H1 (cell line): ENCODE results near the gene SNX30. TPM values are rescaled to one million over a fixed set of nuclear protein-coding genes. Genes with fewer than 3 reads are reported as not detected.

ENCODE experiments used
- CTCF ChIA-PET: fragments of 300-600 bp; sonication (Branson Sonifier 250); formaldehyde crosslinking; loops from one replicate; lab custom pipeline; 2021; ENCODE audit not compliant: partially characterized antibody; lab: Charles Lee
- POLR2A ChIA-PET: fragments of 300-600 bp; sonication (Branson Sonifier 250); formaldehyde crosslinking; loops from one replicate; lab custom pipeline; 2021; ENCODE audit warnings: inconsistent platforms; ENCODE audit not compliant: partially characterized antibody; lab: Charles Lee
- DNase-seq, 2 experiments: peaks; one replicate each; pipeline versions ENCODE4 v3.0.0 to v3.0.0-alpha.2; 2010 to 2022; ENCODE audit warnings: low spot score in 2 of 2, low read depth in 1 of 2, mixed read lengths in 1 of 2
- FAIRE-seq: peaks from 2 replicates; lab custom pipeline; 2011; peaks lifted over from hg19 to GRCh38; lab: Jason Lieb, UNC
- H2AFZ ChIP-seq: 2 replicates; pipeline ENCODE4 v1.8.1; 2012; ENCODE audit warnings: low read length, inconsistent platforms
- H2AK5ac ChIP-seq: 2 replicates; pipeline ENCODE4 v1.6.1; 2013; ENCODE audit warnings: low read depth, low read length
- H2BK120ac ChIP-seq: replicated peaks from 2 replicates; pipeline ENCODE3; 2013; ENCODE audit warnings: low read depth, low read length, inconsistent platforms
- H2BK12ac ChIP-seq: 2 replicates; pipeline ENCODE4 v1.6.1; 2013; ENCODE audit warnings: low read depth, low read length
- H2BK15ac ChIP-seq: 2 replicates; pipeline ENCODE4 v1.6.1; 2013; ENCODE audit warnings: low read length
- H2BK20ac ChIP-seq: 2 replicates; pipeline ENCODE4 v1.6.1; 2013; ENCODE audit warnings: low read length
- H2BK5ac ChIP-seq: 2 replicates; pipeline ENCODE4 v1.6.1; 2013; ENCODE audit warnings: low read depth, low read length
- H3K14ac ChIP-seq: 2 replicates; pipeline ENCODE4 v1.6.1; 2013; ENCODE audit warnings: inconsistent platforms; ENCODE audit not compliant: insufficient read length
- H3K18ac ChIP-seq: 2 replicates; pipeline ENCODE4 v1.6.1; 2013; ENCODE audit warnings: low read length; ENCODE audit errors: extremely low read depth
- H3K23ac ChIP-seq: 2 replicates; pipeline ENCODE4 v1.6.1; 2013; ENCODE audit warnings: inconsistent platforms; ENCODE audit not compliant: insufficient read length
- H3K23me2 ChIP-seq: 2 replicates; pipeline ENCODE4 v1.6.1; 2013; ENCODE audit warnings: low read depth, low read length
- H3K27ac ChIP-seq: 2 replicates; pipeline ENCODE4 v1.6.1; 2011; ENCODE audit warnings: low read depth, low read length, inconsistent platforms
- H3K27me3 ChIP-seq, 4 experiments: replicated peaks in 1 of 4; 1 replicate in 1 of 4; 2 replicates in 3 of 4; pipeline versions ENCODE4 v1.6.1 to v1.8.1; 2011 to 2013; ENCODE audit warnings: low read length in 3 of 4, mild to moderate bottlenecking in 3 of 4, inconsistent platforms in 2 of 4, mixed read lengths in 2 of 4, moderate library complexity in 1 of 4; ENCODE audit not compliant: control insufficient read depth in 3 of 4, insufficient read depth in 3 of 4; ENCODE audit errors: extremely low read depth in 1 of 4
- H3K36me3 ChIP-seq, 4 experiments: 2 replicates each; pipeline versions ENCODE4 v1.6.1 to v1.8.1; 2011 to 2013; ENCODE audit warnings: mild to moderate bottlenecking in 4 of 4, low read length in 3 of 4, moderate library complexity in 2 of 4, control low read depth in 1 of 4, inconsistent platforms in 1 of 4; ENCODE audit not compliant: insufficient read depth in 4 of 4, control insufficient read depth in 2 of 4
- H3K4ac ChIP-seq: replicated peaks from 2 replicates; pipeline ENCODE3; 2013; ENCODE audit warnings: low read length, low read depth, mixed read lengths, inconsistent platforms; ENCODE audit not compliant: insufficient read length
- H3K4me1 ChIP-seq, 4 experiments: replicated peaks in 1 of 4; 1 replicate in 1 of 4; 2 replicates in 3 of 4; pipeline versions ENCODE4 v1.6.1 to v1.8.1; 2011 to 2013; ENCODE audit warnings: low read length in 3 of 4, inconsistent platforms in 2 of 4, mixed read lengths in 1 of 4; ENCODE audit not compliant: insufficient read depth in 4 of 4, control insufficient read depth in 3 of 4
- H3K4me2 ChIP-seq, 2 experiments: 2 replicates each; pipeline versions ENCODE4 v1.6.1 to v1.8.1; 2011 to 2013; ENCODE audit warnings: low read depth in 2 of 2, low read length in 2 of 2, control low read depth in 1 of 2, inconsistent platforms in 1 of 2, mild to moderate bottlenecking in 1 of 2; ENCODE audit not compliant: insufficient read depth in 1 of 2
- H3K4me3 ChIP-seq, 4 experiments: fragments of 200-600, 300-600 bp in 1 of 4; sonication (generic), shearing (Covaris generic), sonication (Bioruptor Twin) in 1 of 4; 2 replicates each; pipeline versions ENCODE4 v1.5.1 to v1.8.1; 2011 to 2016; ENCODE audit warnings: low read length in 4 of 4, low read depth in 3 of 4, control low read depth in 2 of 4, inconsistent platforms in 2 of 4, mild to moderate bottlenecking in 2 of 4, mixed read lengths in 1 of 4, moderate library complexity in 1 of 4; ENCODE audit not compliant: insufficient read depth in 2 of 4; ENCODE audit errors: extremely low read depth in 1 of 4
- H3K56ac ChIP-seq: replicated peaks from 2 replicates; pipeline ENCODE3; 2013; ENCODE audit warnings: low read depth, mild to moderate bottlenecking, mixed read lengths, low read length, inconsistent platforms; ENCODE audit not compliant: insufficient read length
- H3K79me1 ChIP-seq: 2 replicates; pipeline ENCODE4 v1.6.1; 2013; ENCODE audit warnings: low read depth, low read length, control low read depth
- H3K79me2 ChIP-seq, 2 experiments: 2 replicates each; pipeline versions ENCODE4 v1.6.1 to v1.8.1; 2012 to 2013; ENCODE audit warnings: low read length in 2 of 2, mild to moderate bottlenecking in 2 of 2, inconsistent platforms in 1 of 2; ENCODE audit not compliant: insufficient read depth in 2 of 2, control insufficient read depth in 1 of 2
- H3K9ac ChIP-seq, 4 experiments: replicated peaks in 1 of 4; 1 replicate in 1 of 4; 2 replicates in 3 of 4; pipeline versions ENCODE4 v1.6.1 to v1.8.1; 2011 to 2013; ENCODE audit warnings: low read depth in 3 of 4, low read length in 3 of 4, control low read depth in 2 of 4, mild to moderate bottlenecking in 2 of 4, moderate library complexity in 2 of 4, inconsistent platforms in 1 of 4; ENCODE audit errors: extremely low read depth in 1 of 4
- H3K9me3 ChIP-seq, 2 experiments: 2 replicates each; pipeline versions ENCODE4 v1.6.1 to v1.8.1; 2012 to 2013; ENCODE audit warnings: mild to moderate bottlenecking in 2 of 2, moderate library complexity in 2 of 2, control low read depth in 1 of 2, inconsistent platforms in 1 of 2, low read depth in 1 of 2, low read length in 1 of 2, mixed read lengths in 1 of 2; ENCODE audit not compliant: insufficient read depth in 2 of 2
- H4K20me1 ChIP-seq, 2 experiments: replicated peaks in 1 of 2; 2 replicates each; pipeline versions ENCODE3 to v1.8.1; 2011 to 2013; ENCODE audit warnings: inconsistent platforms in 2 of 2, low read length in 2 of 2, mild to moderate bottlenecking in 1 of 2; ENCODE audit not compliant: insufficient read depth in 2 of 2, control insufficient read depth in 1 of 2
- H4K5ac ChIP-seq: 2 replicates; pipeline ENCODE4 v1.6.1; 2013; ENCODE audit warnings: low read length, low read depth, mixed read lengths, inconsistent platforms; ENCODE audit not compliant: insufficient read length
- H4K8ac ChIP-seq: 2 replicates; pipeline ENCODE4 v1.8.0; 2013; ENCODE audit warnings: mild to moderate bottlenecking, moderate library complexity, low read length, inconsistent platforms; ENCODE audit not compliant: insufficient read depth; ENCODE audit errors: extremely low read depth
- H4K91ac ChIP-seq: replicated peaks from 2 replicates; pipeline ENCODE3; 2013; ENCODE audit warnings: low read length, mixed read lengths, inconsistent platforms; ENCODE audit not compliant: insufficient read length
- CTCF ChIP-seq, 3 experiments: IDR thresholded peaks; 1 replicate in 2 of 3; 2 replicates in 1 of 3; pipeline versions ENCODE4 v1.5.1 to v1.6.1; 2011; ENCODE audit warnings: low read length in 3 of 3, mild to moderate bottlenecking in 3 of 3, inconsistent platforms in 2 of 3, low read depth in 1 of 3, moderate library complexity in 1 of 3; ENCODE audit not compliant: insufficient read depth in 1 of 3; ENCODE audit errors: control extremely low read depth in 1 of 3
- GTF2F1 ChIP-seq: IDR thresholded peaks from 2 replicates; pipeline ENCODE4 v1.6.1; 2012; ENCODE audit warnings: low read depth, low read length, improper control_type of control experiment, borderline replicate concordance
- RAD21 ChIP-seq, 2 experiments: IDR thresholded peaks in 1 of 2; conservative IDR thresholded peaks in 1 of 2; 2 replicates each; pipeline ENCODE4 v1.6.1; 2011; ENCODE audit warnings: low read depth in 2 of 2, low read length in 2 of 2, improper control_type of control experiment in 1 of 2, inconsistent platforms in 1 of 2, mild to moderate bottlenecking in 1 of 2, moderate library complexity in 1 of 2
- SIRT6 ChIP-seq: IDR thresholded peaks from one replicate; pipeline ENCODE4 v1.7.1; 2012; ENCODE audit warnings: low read length, inconsistent platforms
- YY1 ChIP-seq: IDR thresholded peaks from 2 replicates; pipeline ENCODE4 v1.6.1; 2011; ENCODE audit warnings: low read depth, mild to moderate bottlenecking, low read length
- WGBS, 2 experiments: shearing (Covaris generic) in 1 of 2; methylation state at CpG; one replicate each; pipeline versions ENCODE4 v1.1.6 to v1.1.7; 2013 to 2015; ENCODE audit warnings: low lambda C conversion rate in 2 of 2, mixed read lengths in 2 of 2, inconsistent platforms in 1 of 2, low coverage in 1 of 2, missing lambda C conversion rate in 1 of 2; ENCODE audit not compliant: insufficient replicate concordance in 2 of 2, insufficient coverage in 1 of 2, insufficient read length in 1 of 2; ENCODE audit errors: extremely low coverage in 1 of 2, missing lambda C conversion rate in 1 of 2; 5-methylcytosine and 5-hydroxymethylcytosine counted together
- polyA plus RNA-seq, 7 experiments: library from polyadenylated mRNA; depleted of rRNA in 3 of 7; stranded (reverse) in 5 of 7; unstranded in 2 of 7; fragments of >200 nt in 5 of 7; fragments of 200-250 nt in 2 of 7; gene quantifications; 1 replicate in 5 of 7; 2 replicates in 1 of 7; 4 replicates in 1 of 7; pipeline versions ENCODE4 v1.2.1 to v1.2.3, GENCODE V29; 2011 to 2013; ENCODE audit warnings: missing spikeins in 2 of 7, mixed read lengths in 2 of 7
- total RNA-seq: library from RNA; stranded (reverse); fragmentation: NEBNext Ultra II Directional; extraction: Animal tissue kit (Norgen Biotek cat#: 25700); gene quantifications from 2 replicates; pipeline ENCODE4 v1.2.1, GENCODE V29; 2021

SNX30 gene
- total and polyA plus RNA-seq, 2 of the 8 experiments (the other 6 are each of a cell fraction or from before 2014, with no cell fraction given), result 4.0 to 12.2 TPM

- Histone ChIP-seq H4K91ac (no peak overlapping the region), H2BK12ac (no peak overlapping the region), H3K56ac (no peak overlapping the region), H2AK5ac (no peak overlapping the region), H3K23me2 (no peaks in the 10 kb centered on the region; the same call in 1 of the 2 replicates), H2AFZ (no peak overlapping the region), H3K14ac (no peak overlapping the region), H3K79me2 (no peaks in the 10 kb centered on the region), H3K36me3 (no peaks in the 10 kb centered on the region; a peak in 1 of 8 replicates), H3K18ac (no peak overlapping the region), H3K27ac (no peak overlapping the region)
- 91% methylated on average over 14 of the region's 14 CpGs; no CpG with 5 or more reads in 1 of the 2 experiments for WGBS, 2 experiments
- TF ChIP-seq SIRT6 (no peak), YY1 (no peak), GTF2F1 (no peak), CTCF (IDR thresholded peaks at IDR 0.05; ENCODE audit: control extremely low read depth in 1 of 3, insufficient read depth in 1 of 3, low read depth in 1 of 3, low read length in 3 of 3) (peak in 1 of 3 experiments; percentile 4; a peak in 1 of 4 replicates), RAD21 (IDR thresholded peaks at IDR 0.05 in 1 of 2, conservative IDR thresholded peaks at IDR 0.05 in 1 of 2; ENCODE audit: low read depth in 2 of 2, low read length in 2 of 2) (no peak)
- TF ChIP-seq, all 59 proteins: peak for 1
- FAIRE-seq (no peak), DNase-seq (no peak)
- ChIA-PET POLR2A (interaction anchor here (1.6 kb wide), 1 partner anchor 28 kb away, joined by 3 read pairs; no protein-coding TSS in a partner anchor), CTCF (interaction anchor here (0.6 to 6.0 kb wide), 7 partner anchors 11 to 47 kb away, joined by 3 to 51 read pairs (median 6); no protein-coding TSS in a partner anchor)
- Histone ChIP-seq H2BK15ac (no peak overlapping the region), H4K20me1 (peaks cover 0 to 5% of the 10 kb centered on the region in 2 experiments), H3K4ac (no peak overlapping the region), H3K79me1 (peaks cover 2% of the 10 kb centered on the region; the same call in 1 of the 2 replicates), H3K4me2 (no peak overlapping the region), H4K5ac (no peak overlapping the region), H3K9ac (no peak overlapping the region), H2BK5ac (no peak overlapping the region), H2BK120ac (no peak overlapping the region), H3K27me3 (no peaks in the 10 kb centered on the region), H3K4me1 (no peaks in the 10 kb centered on the region; a peak in 2 of 7 replicates), H3K23ac (no peak overlapping the region), H2BK20ac (no peak overlapping the region), H3K9me3 (no peaks in the 10 kb centered on the region), H3K4me3 (no peak overlapping the region), H4K8ac (no peak overlapping the region)
These were observed 106.3 kb downstream of the SNX30 start for GRCh38 chr9:112856843-112857242.
